ENCODE data around the gene THSD4. TPM values are rescaled to one million over a fixed set of nuclear protein-coding genes. Genes with fewer than 3 reads are reported as not detected.
A peak's percentile ranks its signal among the peaks of the same experiment; 100 is the strongest.

Gene THSD4
- total and polyA plus RNA-seq, 2 of the 8 experiments (the other 6 are each of a cell fraction or from before 2014, with no cell fraction given) = 2.5 to 6.2 TPM

DNA sequence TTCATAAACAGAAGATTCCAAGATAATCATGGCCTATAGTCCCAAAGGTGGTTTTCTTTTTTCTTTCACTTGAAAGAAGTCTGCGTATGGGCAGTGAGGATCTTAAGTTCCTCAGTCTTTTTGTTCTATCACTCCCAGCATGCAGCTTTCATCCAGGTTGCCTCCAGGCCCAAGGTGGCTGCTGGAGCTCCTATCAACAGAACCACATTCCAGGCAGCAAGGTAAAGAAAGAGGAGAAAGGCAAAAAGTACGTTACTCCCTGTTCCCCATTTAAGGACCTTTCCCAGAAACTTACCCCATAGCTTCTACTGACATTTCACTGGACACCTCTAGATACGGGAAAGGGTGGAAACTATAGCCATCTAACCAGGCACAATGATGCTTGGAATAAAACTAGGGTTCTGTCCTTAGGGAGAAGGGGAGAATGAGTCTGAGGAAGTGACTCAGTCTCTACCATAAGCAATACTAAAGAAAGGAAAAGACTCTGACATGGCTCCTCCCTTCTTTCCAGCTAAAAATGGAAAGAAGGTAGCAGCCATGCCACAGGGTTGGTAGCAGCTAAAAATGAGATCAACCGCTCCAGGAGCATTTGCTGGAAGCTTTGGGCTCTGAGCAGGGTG lies 381.2 kb downstream of the THSD4 start:
- Histone ChIP-seq H3K4me3 (ENCODE audit: extremely low read depth in 1 of 4, insufficient read depth in 2 of 4, low read depth in 3 of 4, low read length in 4 of 4) (no peak overlapping the region), H3K56ac (replicated peaks; ENCODE audit: insufficient read length, low read depth, low read length) (no peak overlapping the region), H2AFZ (ENCODE audit: low read length) (no peak overlapping the region), H3K23ac (ENCODE audit: insufficient read length) (no peak overlapping the region), H3K14ac (ENCODE audit: insufficient read length) (no peak overlapping the region), H2BK12ac (ENCODE audit: low read depth, low read length) (no peak overlapping the region), H3K4me2 (ENCODE audit: insufficient read depth in 1 of 2, low read depth in 2 of 2, low read length in 2 of 2) (no peak overlapping the region), H3K79me2 (ENCODE audit: control insufficient read depth in 1 of 2, insufficient read depth in 2 of 2, low read length in 2 of 2) (no peaks in the 10 kb centered on the region), H4K20me1 (replicated peaks in 1 of 2; ENCODE audit: control insufficient read depth in 1 of 2, insufficient read depth in 2 of 2, low read length in 2 of 2) (no peaks in the 10 kb centered on the region), H3K23me2 (ENCODE audit: low read depth, low read length) (no peaks in the 10 kb centered on the region), H4K91ac (replicated peaks; ENCODE audit: insufficient read length, low read length) (no peak overlapping the region), H2AK5ac (ENCODE audit: low read depth, low read length) (no peak overlapping the region), H4K8ac (ENCODE audit: extremely low read depth, insufficient read depth, low read length) (no peak overlapping the region), H2BK5ac (ENCODE audit: low read depth, low read length) (no peak overlapping the region), H3K27ac (ENCODE audit: low read depth, low read length) (no peak overlapping the region), H3K9me3 (ENCODE audit: insufficient read depth in 2 of 2, low read depth in 1 of 2, low read length in 1 of 2) (peaks cover 0 to 4% of the 10 kb centered on the region in 2 experiments; a peak in 2 of 4 replicates), H2BK20ac (ENCODE audit: low read length) (no peak overlapping the region), H3K36me3 (ENCODE audit: control insufficient read depth in 2 of 4, insufficient read depth in 4 of 4, low read length in 3 of 4) (no peaks in the 10 kb centered on the region), H4K5ac (ENCODE audit: insufficient read length, low read depth, low read length) (no peak overlapping the region), H3K4ac (replicated peaks; ENCODE audit: insufficient read length, low read depth, low read length) (no peak overlapping the region), H2BK120ac (replicated peaks; ENCODE audit: low read depth, low read length) (no peak overlapping the region), H3K79me1 (ENCODE audit: low read depth, low read length) (no peaks in the 10 kb centered on the region), H2BK15ac (ENCODE audit: low read length) (no peak overlapping the region), H3K4me1 (replicated peaks in 1 of 4; ENCODE audit: control insufficient read depth in 3 of 4, insufficient read depth in 4 of 4, low read length in 3 of 4) (no peaks in the 10 kb centered on the region), H3K27me3 (replicated peaks in 1 of 4; ENCODE audit: control insufficient read depth in 3 of 4, extremely low read depth in 1 of 4, insufficient read depth in 3 of 4, low read length in 3 of 4) (no peaks in the 10 kb centered on the region), H3K18ac (ENCODE audit: extremely low read depth, low read length) (no peak overlapping the region), H3K9ac (replicated peaks in 1 of 4; ENCODE audit: extremely low read depth in 1 of 4, low read depth in 3 of 4, low read length in 3 of 4) (no peak overlapping the region)
- CTCF ChIA-PET (ENCODE audit: partially characterized antibody) = interaction anchor here (0.8 to 1.4 kb wide), 3 partner anchors 11 to 306 kb away, joined by 3 to 7 read pairs (median 3); no protein-coding TSS in a partner anchor
- no peak for DNase-seq (ENCODE audit: low read depth in 1 of 2, low spot score in 2 of 2)
- 61% methylated on average over 4 of the region's 4 CpGs; no CpG with 5 or more reads in 1 of the 2 experiments for WGBS, 2 experiments (ENCODE audit: extremely low coverage in 1 of 2, insufficient coverage in 1 of 2, insufficient read length in 1 of 2, insufficient replicate concordance in 2 of 2, low coverage in 1 of 2, low lambda C conversion rate in 2 of 2, missing lambda C conversion rate in 1 of 2)
- FAIRE-seq = no peak
- peak; percentile 80; the same call in 1 of the 2 replicates for TF ChIP-seq KDM1A (IDR thresholded peaks at IDR 0.05; ENCODE audit: borderline replicate concordance, low read length)
- TF ChIP-seq SAP30 (IDR thresholded peaks at IDR 0.05; ENCODE audit: insufficient read depth, insufficient replicate concordance, low read length) = no peak
- TF ChIP-seq NRF1 (IDR thresholded peaks at IDR 0.05; ENCODE audit: low read depth, low read length) = no peak
- POLR2A ChIA-PET (ENCODE audit: partially characterized antibody) = no interaction called here

All from H1 (cell line).